Measurements from ENCODE around the gene FANCC. TPM values are rescaled to one million over a fixed set of nuclear protein-coding genes. Genes with fewer than 3 reads are reported as not detected.
A peak's percentile ranks its signal among the peaks of the same experiment; 100 is the strongest.

Gene FANCC
- total and polyA plus RNA-seq, 2 experiments from 2014 or later, result 13.1 to 15.6 TPM

- Histone ChIP-seq H2AFZ (no peak overlapping the region), H3K9me3 (ENCODE audit: low read depth) (no peaks in the 10 kb centered on the region), H3K4me2 (peak overlapping the region; percentile 88), H3K36me3 (replicated peaks; ENCODE audit: insufficient read depth, low read depth) (no peaks in the 10 kb centered on the region), H4K20me1 (ENCODE audit: insufficient read depth, poor library complexity, severe bottlenecking) (peaks cover 47% of the 10 kb centered on the region), H3K4me1 (ENCODE audit: insufficient read depth) (peaks cover 7% of the 10 kb centered on the region), H3K79me2 (peaks cover 98% of the 10 kb centered on the region), H3K9me2 (replicated peaks; ENCODE audit: insufficient read depth) (no peaks in the 10 kb centered on the region), H3K4me3 (peak overlapping the region; percentile 73), H3K27me3 (no peaks in the 10 kb centered on the region), H3K27ac (peak overlapping the region; percentile 96)
- no peak for TF ChIP-seq CTCF (IDR thresholded peaks at IDR 0.05; ENCODE audit: poor library complexity)
- TF ChIP-seq EZH2 (IDR thresholded peaks at IDR 0.05; ENCODE audit: borderline replicate concordance), result no peak
- no peak for DNase-seq (ENCODE audit: low spot score)
- 42% methylated on average over 6 of the region's 6 CpGs for WGBS (ENCODE audit: low lambda C conversion rate, missing lambda C conversion rate)
These were observed 267.7 kb downstream of the FANCC start for GRCh38 chr9:95049761-95050160.

MicroRNAs encoded within 50 kb of the gene (microRNA counts, 767-probe panel; counts per million panel counts)
- microRNA hsa-miR-23b-3p (10,515 counts per million, percentile 85 among the panel's probes with 10 or more counts), microRNA hsa-miR-27b-3p (10,059 counts per million, percentile 81 among the panel's probes with 10 or more counts)

Small RNAs within 50 kb of the gene (microRNA-seq; reads per million reads assigned to microRNA genes)
- gene MIR23B (84,504 reads per million, percentile 100 among the genes with 10 or more reads in this experiment), gene MIR24-1 (not detected), gene MIR27B (8,913 reads per million, percentile 93 among the genes with 10 or more reads in this experiment), gene MIR3074 (not detected), gene MIR6081 (not detected)

Small RNAs within 50 kb of the gene (small RNA-seq; reads per million reads assigned to genes)
- gene MIR23B (439 reads per million, percentile 99 among the genes with 10 or more reads in this experiment), gene MIR27B (16,010 reads per million, percentile 100 among the genes with 10 or more reads in this experiment), gene MIR3074 (not detected), gene MIR6081 (not detected), gene RNA5SP288 (19.0 reads per million, percentile 96 among the genes with 10 or more reads in this experiment)

Other genes with a start within 250 kb of the FANCC start
- 29.7 and 36.8 TPM in 2 replicates for gene PTCH1, start 199.3 kb upstream of the FANCC start, total RNA-seq
- gene PTCH1, start 199.3 kb upstream of the FANCC start, polyA plus RNA-seq, result 36.0 and 44.1 TPM in 2 replicates